ENCODE results near the gene SYF2. TPM values are rescaled to one million over a fixed set of nuclear protein-coding genes. Genes with fewer than 3 reads are reported as not detected.

SYF2 gene
- total and polyA plus RNA-seq, 2 of the 13 experiments (the other 11 are each of a cell fraction or from before 2014, with no cell fraction given): 17.8 to 34.1 TPM

- CTCF ChIA-PET (ENCODE audit: low intra/inter-chr PET ratio, low total read pairs): no interaction called here
- no peaks in the 10 kb centered on the region for H3K36me3 ChIP-seq (replicated peaks in 1 of 2; ENCODE audit: control insufficient read depth in 1 of 2, insufficient read depth in 2 of 2, low read length in 2 of 2)
- no peak overlapping the region for H3K27ac ChIP-seq (ENCODE audit: extremely low read length, insufficient read depth, low read length)
- BruUV-seq (replicated peaks): no TSS peak
- POLR2A ChIA-PET: no interaction called here
- FAIRE-seq (no peak), ATAC-seq (no peak), DNase-seq (ENCODE audit: low spot score) (no peak)
- in situ Hi-C loops (cut with HindIII; ENCODE audit: extremely low pct_ligation_motif_present, low pct_unique_long_range_greater_than_20kb) (no loop called here), intact Hi-C loops (cut with micrococcal nuclease; ENCODE audit: unreplicated experiment) (no loop called here)
- H2AFZ ChIP-seq (ENCODE audit: low read length): no peak overlapping the region
- TF ChIP-seq ZNF232 (CRISPR knock-in tag; IDR thresholded peaks at IDR 0.05; ENCODE audit: borderline replicate concordance): no peak
- H3K4me3 ChIP-seq (replicated peaks in 1 of 3; ENCODE audit: insufficient read depth in 1 of 3, low read depth in 2 of 3, low read length in 3 of 3): no peak overlapping the region
- no peaks in the 10 kb centered on the region for H4K20me1 ChIP-seq (ENCODE audit: insufficient read depth, low read length)
- no peaks in the 10 kb centered on the region for H3K9me3 ChIP-seq (ENCODE audit: low read length)
- H3K4me2 ChIP-seq (ENCODE audit: low read depth, low read length): no peak overlapping the region
- WGBS (ENCODE audit: low lambda C conversion rate): 43% methylated on average over 3 of the region's 3 CpGs
- no peaks in the 10 kb centered on the region; a peak in 1 of 5 replicates for H3K27me3 ChIP-seq (ENCODE audit: control insufficient read depth in 1 of 2, insufficient read depth in 2 of 2, low read length in 2 of 2)
- peaks cover 50% of the 10 kb centered on the region for H3K4me1 ChIP-seq (ENCODE audit: insufficient read depth, low read length)
- no peak overlapping the region for H3K9ac ChIP-seq (ENCODE audit: insufficient read depth, low read depth, low read length)
- H3K79me2 ChIP-seq (ENCODE audit: insufficient read depth, low read length): no peaks in the 10 kb centered on the region
Measured at GRCh38 chr1:25210728-25211127, 21.6 kb downstream of the SYF2 start.

- TF ChIP-seq FOXC1 (CRISPR knock-in tag; IDR thresholded peaks at IDR 0.05; ENCODE audit: borderline replicate concordance) (no peak), DNMT3B (CRISPR knock-in tag; conservative IDR thresholded peaks at IDR 0.05) (no peak), GFI1 (CRISPR knock-in tag; IDR thresholded peaks at IDR 0.05; ENCODE audit: borderline replicate concordance) (no peak), SAFB2 (CRISPR knock-in tag; IDR thresholded peaks at IDR 0.05; ENCODE audit: borderline replicate concordance, low read depth) (no peak), ZNF232 (CRISPR knock-in tag; IDR thresholded peaks at IDR 0.05; ENCODE audit: borderline replicate concordance) (no peak), ZNF782 (CRISPR knock-in tag; IDR thresholded peaks at IDR 0.05; ENCODE audit: borderline replicate concordance) (no peak), FOXJ3 (CRISPR knock-in tag; IDR thresholded peaks at IDR 0.05; ENCODE audit: borderline replicate concordance) (no peak)
- TF ChIP-seq, protein P1, sequence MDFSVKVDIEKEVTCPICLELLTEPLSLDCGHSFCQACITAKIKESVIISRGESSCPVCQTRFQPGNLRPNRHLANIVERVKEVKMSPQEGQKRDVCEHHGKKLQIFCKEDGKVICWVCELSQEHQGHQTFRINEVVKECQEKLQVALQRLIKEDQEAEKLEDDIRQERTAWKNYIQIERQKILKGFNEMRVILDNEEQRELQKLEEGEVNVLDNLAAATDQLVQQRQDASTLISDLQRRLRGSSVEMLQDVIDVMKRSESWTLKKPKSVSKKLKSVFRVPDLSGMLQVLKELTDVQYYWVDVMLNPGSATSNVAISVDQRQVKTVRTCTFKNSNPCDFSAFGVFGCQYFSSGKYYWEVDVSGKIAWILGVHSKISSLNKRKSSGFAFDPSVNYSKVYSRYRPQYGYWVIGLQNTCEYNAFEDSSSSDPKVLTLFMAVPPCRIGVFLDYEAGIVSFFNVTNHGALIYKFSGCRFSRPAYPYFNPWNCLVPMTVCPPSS (IDR thresholded peaks at IDR 0.05): no peak
- FAIRE-seq: no peak
- ChIA-PET POLR2A (no interaction called here), CTCF (ENCODE audit: low intra/inter-chr PET ratio, low total read pairs) (no interaction called here)
- Histone ChIP-seq H3K27me3 (ENCODE audit: control insufficient read depth in 1 of 2, insufficient read depth in 2 of 2, low read length in 2 of 2) (no peaks in the 10 kb centered on the region; a peak in 1 of 5 replicates), H3K9me3 (ENCODE audit: low read length) (no peaks in the 10 kb centered on the region), H3K4me1 (ENCODE audit: insufficient read depth, low read length) (peaks cover 59% of the 10 kb centered on the region), H3K4me3 (replicated peaks in 1 of 3; ENCODE audit: insufficient read depth in 1 of 3, low read depth in 2 of 3, low read length in 3 of 3) (no peak overlapping the region), H3K4me2 (ENCODE audit: low read depth, low read length) (no peak overlapping the region), H4K20me1 (ENCODE audit: insufficient read depth, low read length) (no peaks in the 10 kb centered on the region), H3K27ac (ENCODE audit: extremely low read length, insufficient read depth, low read length) (no peak overlapping the region), H2AFZ (ENCODE audit: low read length) (no peak overlapping the region), H3K9ac (ENCODE audit: insufficient read depth, low read depth, low read length) (no peak overlapping the region), H3K36me3 (replicated peaks in 1 of 2; ENCODE audit: control insufficient read depth in 1 of 2, insufficient read depth in 2 of 2, low read length in 2 of 2) (no peaks in the 10 kb centered on the region), H3K79me2 (ENCODE audit: insufficient read depth, low read length) (no peaks in the 10 kb centered on the region)
- no TSS peak for BruUV-seq (replicated peaks)
- in situ Hi-C loops (cut with HindIII; ENCODE audit: extremely low pct_ligation_motif_present, low pct_unique_long_range_greater_than_20kb) (loop anchor here (5.0 kb wide), 1 partner anchor 92 kb away; no protein-coding TSS in a partner anchor), intact Hi-C loops (cut with micrococcal nuclease; ENCODE audit: unreplicated experiment) (loop anchor here (5.0 kb wide), 1 partner anchor 172 kb away; no protein-coding TSS in a partner anchor)
- ATAC-seq: no peak
- WGBS (ENCODE audit: low lambda C conversion rate): 78% methylated on average over 4 of the region's 4 CpGs
- no peak for DNase-seq (ENCODE audit: low spot score)
Measured at GRCh38 chr1:25209516-25209915, 22.8 kb downstream of the SYF2 start.

All from HepG2 (cell line).